GM18498 (cell line): ENCODE measurements around the gene IL21.
A peak's percentile ranks its signal among the peaks of the same experiment; 100 is the strongest.
"Not testable (repeated sequence)": the region's sequence is repeated elsewhere in the genome, so short reads cannot be mapped to it uniquely, and the experiment has no call there.

Experiments
- ATAC-seq: cut with Tn5 transposase; IDR thresholded peaks from one replicate; pipeline ENCODE4 v1.9.1; 2021; ENCODE audit warnings: mild to moderate bottlenecking, moderate library complexity; ENCODE audit not compliant: unreplicated experiment

The IL21 gene

GRCh38 chr4:122621016-122621507 lies at the start of gene IL21:
Gene IL21 (minus strand): TSS chr4:122621066. CDS start chr4:122621011, 55 bp downstream.
- no peak for ATAC-seq

GRCh38 chr4:122669911-122670738 lies 49.3 kb upstream of the IL21 start:
- ATAC-seq, result no peak

- no peak for ATAC-seq
These were observed 47.4 kb upstream of the IL21 start for GRCh38 chr4:122668241-122668640.

- no peak for ATAC-seq
These were observed 45.8 kb upstream of the IL21 start for GRCh38 chr4:122666527-122667245.

GRCh38 chr4:122665161-122665929 lies 44.5 kb upstream of the IL21 start:
- ATAC-seq, result no peak

GRCh38 chr4:122663814-122664610 lies 43.1 kb upstream of the IL21 start:
- ATAC-seq, result no peak

GRCh38 chr4:122663291-122663690 lies 42.4 kb upstream of the IL21 start:
- ATAC-seq, result no peak

- ATAC-seq, result no peak
These were observed 41.8 kb upstream of the IL21 start for GRCh38 chr4:122662701-122663100.

GRCh38 chr4:122661176-122662160 lies 40.6 kb upstream of the IL21 start:
- no peak for ATAC-seq

- peak; percentile 95 for ATAC-seq
These were observed 38.0 kb upstream of the IL21 start for GRCh38 chr4:122658818-122659295.

GRCh38 chr4:122658377-122658776 lies 37.5 kb upstream of the IL21 start:
- no peak for ATAC-seq

GRCh38 chr4:122657553-122657952 lies 36.7 kb upstream of the IL21 start:
- ATAC-seq, result no peak

- not testable (repeated sequence) for ATAC-seq
These were observed 35.7 kb upstream of the IL21 start for GRCh38 chr4:122656583-122656982.

- ATAC-seq, result no peak
These were observed 31.5 kb upstream of the IL21 start for GRCh38 chr4:122652379-122652778.

GRCh38 chr4:122650148-122650547 lies 29.3 kb upstream of the IL21 start:
- ATAC-seq, result no peak

GRCh38 chr4:122647656-122648055 lies 26.8 kb upstream of the IL21 start:
- ATAC-seq, result no peak

- no peak for ATAC-seq
These were observed 22.4 kb upstream of the IL21 start for GRCh38 chr4:122643257-122643656.

- no peak for ATAC-seq
These were observed 18.3 kb upstream of the IL21 start for GRCh38 chr4:122639181-122639580.

- peak; percentile 67 for ATAC-seq
These were observed 15.8 kb upstream of the IL21 start for GRCh38 chr4:122636697-122637096.
